LNCaP clone FGC (cell line): ENCODE results near the gene SIK3.
"Not testable (repeated sequence)": the region's sequence is repeated elsewhere in the genome, so short reads cannot be mapped to it uniquely, and the experiment has no call there.

Source experiments
- DNase-seq: peaks from one replicate; pipeline ENCODE4 v3.0.0-alpha.2; 2011; ENCODE audit warnings: low read depth
- H3K4me3 ChIP-seq: 2 replicates; pipeline ENCODE4 v1.5.1; 2011; ENCODE audit warnings: mild to moderate bottlenecking, low read depth, low read length, control low read depth
- TF ChIP-seq, protein P1 (sequence below): IDR thresholded peaks from 2 replicates; pipeline ENCODE4 v1.5.1; 2012; ENCODE audit warnings: mild to moderate bottlenecking; ENCODE audit not compliant: control insufficient read depth, insufficient read depth; ENCODE audit errors: extremely low read depth

SIK3 gene

DNA sequence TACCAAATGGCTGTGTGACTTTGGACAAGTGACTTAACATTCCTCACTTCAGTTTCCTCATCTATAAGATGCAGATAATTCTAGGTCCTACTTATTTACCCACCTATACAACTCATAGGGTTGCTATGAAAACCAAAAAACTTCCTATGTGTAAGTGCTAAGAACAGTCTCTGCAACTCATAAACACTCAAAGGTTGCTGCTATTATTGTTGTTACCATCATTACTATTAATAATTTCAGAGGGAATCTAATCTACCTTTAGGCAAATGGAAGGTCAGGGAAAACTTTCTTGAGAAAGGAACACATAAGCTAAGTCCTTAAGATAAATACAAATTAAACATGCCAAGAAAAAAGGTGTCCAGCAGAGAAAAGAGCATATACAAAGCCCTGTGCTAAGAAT is 40.5 kb downstream of the SIK3 start:
- TF ChIP-seq, protein P1, sequence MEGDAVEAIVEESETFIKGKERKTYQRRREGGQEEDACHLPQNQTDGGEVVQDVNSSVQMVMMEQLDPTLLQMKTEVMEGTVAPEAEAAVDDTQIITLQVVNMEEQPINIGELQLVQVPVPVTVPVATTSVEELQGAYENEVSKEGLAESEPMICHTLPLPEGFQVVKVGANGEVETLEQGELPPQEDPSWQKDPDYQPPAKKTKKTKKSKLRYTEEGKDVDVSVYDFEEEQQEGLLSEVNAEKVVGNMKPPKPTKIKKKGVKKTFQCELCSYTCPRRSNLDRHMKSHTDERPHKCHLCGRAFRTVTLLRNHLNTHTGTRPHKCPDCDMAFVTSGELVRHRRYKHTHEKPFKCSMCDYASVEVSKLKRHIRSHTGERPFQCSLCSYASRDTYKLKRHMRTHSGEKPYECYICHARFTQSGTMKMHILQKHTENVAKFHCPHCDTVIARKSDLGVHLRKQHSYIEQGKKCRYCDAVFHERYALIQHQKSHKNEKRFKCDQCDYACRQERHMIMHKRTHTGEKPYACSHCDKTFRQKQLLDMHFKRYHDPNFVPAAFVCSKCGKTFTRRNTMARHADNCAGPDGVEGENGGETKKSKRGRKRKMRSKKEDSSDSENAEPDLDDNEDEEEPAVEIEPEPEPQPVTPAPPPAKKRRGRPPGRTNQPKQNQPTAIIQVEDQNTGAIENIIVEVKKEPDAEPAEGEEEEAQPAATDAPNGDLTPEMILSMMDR: no peak
- no peak overlapping the region for H3K4me3 ChIP-seq
- no peak for DNase-seq

DNA sequence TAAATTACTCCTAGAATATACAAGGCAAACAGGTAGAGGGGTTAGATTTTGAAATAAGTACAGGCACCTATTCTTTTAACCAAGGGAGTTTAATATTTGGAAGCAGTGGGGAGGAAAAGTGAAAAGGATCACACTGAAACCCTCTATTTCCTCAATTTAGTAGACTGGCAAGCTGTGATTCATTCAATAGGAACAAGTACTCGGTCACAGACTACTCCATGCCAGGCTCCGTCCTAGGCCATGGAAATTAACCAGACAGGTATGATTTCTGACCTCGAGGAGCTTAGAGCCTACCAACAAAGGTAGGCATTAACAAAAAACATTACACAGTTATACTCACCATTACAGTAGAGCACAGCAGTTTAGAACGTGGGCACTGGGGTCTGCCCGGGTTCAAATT is 40.9 kb downstream of the SIK3 start:
- no peak overlapping the region for H3K4me3 ChIP-seq
- TF ChIP-seq, protein P1: no peak
- DNase-seq: no peak

DNA sequence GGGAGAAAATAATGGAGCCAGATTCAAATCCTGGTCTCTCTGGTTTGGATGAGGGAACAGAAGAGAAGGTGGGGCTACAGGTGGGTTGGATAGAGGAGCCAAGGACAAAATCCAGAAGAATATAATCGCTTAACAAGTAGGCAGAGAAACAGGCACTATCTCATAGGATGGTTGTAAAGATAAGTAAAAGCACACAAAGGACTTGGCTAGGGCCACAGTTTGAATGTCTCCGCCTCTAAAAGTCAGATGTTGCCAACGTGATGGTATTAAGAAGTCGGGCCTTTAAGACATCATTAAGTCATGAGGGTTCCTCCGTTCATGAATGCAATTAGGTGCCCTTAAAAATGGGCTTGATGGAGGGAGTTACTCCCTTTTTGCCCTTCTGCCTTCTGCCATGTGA is 42.8 kb downstream of the SIK3 start:
- TF ChIP-seq, protein P1: no peak
- no peak overlapping the region for H3K4me3 ChIP-seq
- DNase-seq: peak; percentile 56

DNA sequence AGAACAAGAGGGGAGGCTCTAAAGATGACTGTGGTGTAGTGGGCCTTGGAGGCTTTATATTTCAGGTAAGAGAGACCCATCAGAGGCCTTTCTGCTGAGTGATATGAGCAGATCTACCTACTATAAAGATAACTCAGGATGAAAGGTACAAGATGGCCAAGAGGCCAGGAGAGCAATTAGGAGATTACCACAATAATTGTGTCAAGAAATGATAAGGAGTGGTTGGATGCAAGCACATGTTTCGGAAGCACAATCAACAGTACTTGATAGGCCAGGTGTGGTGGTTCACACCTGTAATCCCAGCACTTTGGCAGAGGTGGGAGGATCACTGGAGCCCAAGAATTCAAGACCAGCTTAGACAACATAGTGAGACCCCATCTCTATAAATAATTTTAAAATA is 43.8 kb downstream of the SIK3 start:
- H3K4me3 ChIP-seq: no peak overlapping the region
- TF ChIP-seq, protein P1: no peak
- no peak for DNase-seq

DNA sequence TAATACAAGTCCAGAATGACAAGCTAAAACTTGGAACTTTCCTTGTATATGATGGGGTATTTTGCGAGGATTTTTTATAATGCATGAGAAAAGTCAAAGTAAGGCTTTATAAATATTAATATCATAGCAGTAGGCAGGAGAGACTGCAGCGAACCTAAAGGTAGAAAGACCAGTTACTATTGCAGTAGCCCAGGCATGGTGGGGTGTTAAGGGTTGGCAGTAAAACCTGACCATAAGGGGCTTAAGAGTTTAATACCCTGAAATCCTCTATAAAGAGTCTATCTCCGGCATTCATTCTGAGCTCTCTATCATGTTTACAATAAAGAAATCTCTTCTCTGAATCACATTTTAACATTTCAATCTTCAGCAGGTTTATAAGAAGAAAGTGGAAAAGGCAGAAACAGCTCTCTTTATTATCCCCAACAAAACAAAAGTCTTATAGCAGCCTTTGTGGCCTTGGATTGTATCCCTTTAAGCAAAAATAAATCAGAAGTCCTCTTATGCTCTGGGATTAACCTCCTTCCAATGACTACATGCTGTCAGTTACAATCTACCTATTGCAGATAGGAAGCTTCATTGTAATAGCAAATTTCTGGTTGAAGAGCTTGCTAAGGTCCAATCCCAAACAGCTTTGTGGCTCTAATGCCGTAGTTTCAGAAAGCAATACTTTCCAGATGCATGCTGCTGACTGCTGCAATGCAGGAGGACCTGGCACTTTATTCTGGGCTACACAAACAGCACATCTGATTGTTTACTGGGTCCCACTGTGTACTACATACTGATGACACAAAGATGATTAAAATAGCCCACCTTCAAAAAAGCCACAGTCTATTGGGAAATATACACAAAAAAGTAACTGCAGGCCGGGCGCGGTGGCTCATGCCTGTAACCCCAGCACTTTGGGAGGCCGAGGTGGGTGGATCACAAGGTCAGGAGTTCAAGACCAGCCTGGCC is 45.8 kb downstream of the SIK3 start:
- H3K4me3 ChIP-seq: no peak overlapping the region
- TF ChIP-seq, protein P1: no peak
- DNase-seq: no peak

DNA sequence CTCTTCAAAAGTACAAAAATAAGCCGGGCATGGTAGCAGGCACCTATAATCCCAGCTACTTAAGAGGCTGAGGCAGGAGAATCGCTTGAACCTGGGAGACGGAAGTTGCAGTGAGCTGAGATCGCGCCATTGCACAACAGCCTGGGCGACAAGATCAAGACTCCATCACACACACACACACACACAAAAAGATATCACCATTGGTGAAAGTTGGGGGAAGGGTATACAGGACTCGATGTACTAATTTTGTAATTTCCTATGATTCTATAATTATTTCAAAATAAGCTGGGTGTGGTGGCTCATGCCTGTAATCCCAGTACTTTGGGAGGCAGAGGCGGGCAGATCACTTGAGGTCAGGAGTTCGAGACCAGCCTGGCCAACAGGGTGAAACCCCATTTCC is 48.1 kb downstream of the SIK3 start:
- not testable (repeated sequence) for H3K4me3 ChIP-seq, DNase-seq

DNA sequence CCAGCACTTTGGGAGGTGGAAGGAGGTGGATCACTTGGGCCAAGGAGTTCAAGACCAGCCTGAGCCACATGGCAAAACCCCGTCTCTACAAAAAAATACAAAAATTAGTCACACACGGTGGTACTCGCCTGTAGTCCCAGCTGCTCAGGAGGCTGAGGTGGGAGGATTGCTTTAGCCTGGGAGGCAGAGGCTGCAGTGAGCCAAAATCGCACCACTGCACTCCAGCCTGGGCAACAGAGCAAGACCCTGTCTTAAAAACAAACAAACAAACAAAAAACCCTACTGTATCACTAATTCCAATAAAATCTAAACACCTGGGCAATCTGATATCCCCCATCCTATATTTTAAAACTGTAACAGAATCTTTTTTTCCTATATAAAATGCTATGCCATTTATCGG is 51.6 kb downstream of the SIK3 start:
- H3K4me3 ChIP-seq, DNase-seq: not testable (repeated sequence)

DNA sequence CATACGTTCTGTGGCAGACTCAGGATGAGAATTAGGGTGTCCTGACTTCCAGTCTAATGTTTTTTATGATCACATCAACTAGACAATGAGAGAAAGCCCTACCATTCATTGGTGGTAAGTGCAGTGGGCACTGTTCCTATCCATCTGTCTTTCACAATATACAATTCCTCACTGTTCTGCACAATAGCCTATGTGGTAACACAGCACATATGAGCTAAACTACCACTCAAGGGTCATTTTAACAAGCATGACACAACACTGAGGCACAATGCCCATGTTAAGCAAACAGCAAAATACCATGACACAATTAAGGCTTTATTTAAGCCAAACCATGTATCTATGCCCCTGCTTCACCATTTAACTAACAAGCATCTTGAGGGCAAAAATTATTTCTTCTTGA is 52.3 kb downstream of the SIK3 start:
- DNase-seq: no peak
- TF ChIP-seq, protein P1: no peak
- H3K4me3 ChIP-seq: no peak overlapping the region
